Spleen (tissue), 13 donors: ENCODE measurements around the gene HAX1. TPM values are rescaled to one million over a fixed set of nuclear protein-coding genes. Genes with fewer than 3 reads are reported as not detected.
"Not testable (repeated sequence)": the region's sequence is repeated elsewhere in the genome, so short reads cannot be mapped to it uniquely, and the experiment has no call there.

ENCODE experiments used
- DNase-seq: peaks from one replicate; pipeline ENCODE4 v3.0.0-alpha.2; 2020
- H3K27ac ChIP-seq, 8 donors: fragments of 200-600 bp; sonication (generic) in 7 of 8; 1 replicate in 4 of 8; 2 replicates in 4 of 8; pipeline versions ENCODE4 v1.5.0 to v1.8.0; 2016 to 2021; ENCODE audit warnings: inconsistent platforms in 4 of 8, mild to moderate bottlenecking in 4 of 8, moderate library complexity in 1 of 8
- H3K27me3 ChIP-seq, 7 donors: fragments of 200-600 bp; sonication (generic) in 6 of 7; replicated peaks in 1 of 7; 1 replicate in 4 of 7; 2 replicates in 3 of 7; pipeline versions ENCODE4 v1.5.0 to v1.8.0; 2016 to 2021; ENCODE audit warnings: inconsistent platforms in 3 of 7, mild to moderate bottlenecking in 1 of 7
- H3K36me3 ChIP-seq, 6 donors: fragments of 200-600 bp; sonication (generic) in 5 of 6; 1 replicate in 4 of 6; 2 replicates in 2 of 6; pipeline versions ENCODE4 v1.5.0 to v1.8.0; 2016 to 2021; ENCODE audit warnings: inconsistent platforms in 2 of 6
- H3K4me1 ChIP-seq, 6 donors: fragments of 200-600 bp; sonication (generic) in 5 of 6; 1 replicate in 3 of 6; 2 replicates in 3 of 6; pipeline versions ENCODE4 v1.5.0 to v1.8.0; 2016 to 2021; ENCODE audit warnings: inconsistent platforms in 3 of 6
- H3K4me3 ChIP-seq, 8 donors: fragments of 200-600 bp; sonication (generic) in 7 of 8; 1 replicate in 4 of 8; 2 replicates in 4 of 8; pipeline versions ENCODE4 v1.5.0 to v1.8.0; 2016 to 2021; ENCODE audit warnings: inconsistent platforms in 4 of 8, mild to moderate bottlenecking in 4 of 8, moderate library complexity in 2 of 8
- H3K9me3 ChIP-seq, 8 donors: fragments of 200-600 bp; sonication (generic) in 7 of 8; 1 replicate in 4 of 8; 2 replicates in 4 of 8; pipeline versions ENCODE4 v1.5.0 to v1.8.0; 2016 to 2021; ENCODE audit warnings: inconsistent platforms in 4 of 8
- CTCF ChIP-seq, 11 experiments: fragments of 200-600 bp in 7 of 11; fragments of 450-650 bp in 4 of 11; sonication (generic) in 4 of 11; IDR thresholded peaks in 8 of 11; conservative IDR thresholded peaks in 3 of 11; 1 replicate in 7 of 11; 2 replicates in 4 of 11; pipeline versions ENCODE4 v1.4.0 to v1.8.0; 2016 to 2021; ENCODE audit warnings: antibody characterized with exemption in 11 of 11, inconsistent platforms in 4 of 11, mild to moderate bottlenecking in 1 of 11
- POLR2A ChIP-seq, 3 donors: fragments of 450-650 bp; IDR thresholded peaks; one replicate each; pipeline ENCODE4 v1.5.1; 2017; ENCODE audit warnings: antibody characterized with exemption in 3 of 3, mild to moderate bottlenecking in 1 of 3
- POLR2AphosphoS5 ChIP-seq, 3 donors: sonication (generic); formaldehyde crosslinking; IDR thresholded peaks; one replicate each; pipeline ENCODE4 v1.5.1; 2017; ENCODE audit warnings: antibody characterized with exemption in 3 of 3
- WGBS, 5 donors: extraction: QIAGEN DNeasy Blood & Tissue Kit in 3 of 5; methylation state at CpG; one replicate each; pipeline versions ENCODE4 v1.1.5 to v1.1.7; 2013 to 2018; 5-methylcytosine and 5-hydroxymethylcytosine counted together
- intact Hi-C: fragments of 100-400 bp; cut with DNase I; formaldehyde crosslinking; loops from one replicate; pipeline ENCODE4 v1.15.0; 2023; ENCODE audit warnings: low total_unique reads
- long read RNA-seq, 2 donors: transcript quantifications; one replicate each; lab custom pipeline, GENCODE V29; 2026
- polyA plus RNA-seq, 3 donors: library from polyadenylated mRNA; stranded (reverse); fragments of 200-250 nt; gene quantifications; one replicate each; pipeline ENCODE4 v1.2.1, GENCODE V29; 2013
- total RNA-seq, 7 donors: library from RNA; depleted of rRNA in 3 of 7; stranded (reverse); fragments of >200 nt in 3 of 7; fragmentation: NEBNext Ultra II Directional in 4 of 7; extraction: Animal tissue kit (Norgen Biotek cat#: 25700) in 4 of 7; gene quantifications; one replicate each; pipeline versions ENCODE4 v1.1.0 to v1.2.1, GENCODE V29; 2016 to 2021
- donor health status: healthy with polysubstance abuse.
- donor health status: DM: no; HTN: no; CAD: no; lungs with moderate emphysema.
- donor health status: DM: no; HTN: no; CAD: no.
- donor health status: Bipolar disorder and iron deficiency.
- donor health status: healthy.
- donor health status: DM: no; HTN: no; CAD: no.
- donor health status: DM: yes; HTN: yes; CAD: no.

The HAX1 gene
- 10 to 100 TPM; 59.5 to 81.3 (median 64.6) TPM for total RNA-seq
- 100 to 1,000 TPM in 1 of 3 donors, 10 to 100 TPM in 2; 87.1 to 109 (median 99.6) TPM for polyA plus RNA-seq
- long read RNA-seq, donor 1, transcript HAX1-201 (7 exons, 1,227 nt): major isoform, 20 of 28 reads
- long read RNA-seq, donor 1, partial matches to known transcripts: 5 of 28 reads
- long read RNA-seq, donor 1, other reads (novel, unspliced or antisense): 0 of 28 reads
- long read RNA-seq, donor 2, transcript HAX1-201 (7 exons, 1,227 nt): major isoform, 10 of 10 reads
- long read RNA-seq, donor 2, partial matches to known transcripts: 0 of 10 reads
- long read RNA-seq, donor 2, other reads (novel, unspliced or antisense): 0 of 10 reads

GRCh38 chr1:154272217-154272998 lies at the start of gene HAX1:
Gene HAX1, plus strand, starts transcription at chr1:154272629. Its CDS starts 95 bp downstream, at chr1:154272724.
- Histone ChIP-seq H3K27ac (peak within 1 kb of the TSS; percentile 71 to 96 (median 92)), H3K27me3 (no peaks in the 10 kb centered on the region), H3K9me3 (no peaks in the 10 kb centered on the region), H3K4me1 (peaks cover 9 to 36% (median 24%) of the 10 kb centered on the region in 6 donors), H3K36me3 (peaks cover 0 to 75% (median 50%) of the 10 kb centered on the region in 6 donors), H3K4me3 (peak within 1 kb of the TSS; percentile 58 to 89 (median 66))
- intact Hi-C loops: no loop called here
- peak; percentile 98 for DNase-seq
- 0 to 1% (median 0%) methylated on average over 45 to 47 of the region's 47 CpGs for WGBS, 5 donors
- peak in 2 of 3 donors; percentile 49 to 59 for TF ChIP-seq POLR2A (IDR thresholded peaks at IDR 0.05)
- peak; percentile 89 to 95 (median 95) for TF ChIP-seq POLR2AphosphoS5 (IDR thresholded peaks at IDR 0.05)
- TF ChIP-seq CTCF (IDR thresholded peaks at IDR 0.05 in 8 of 11, conservative IDR thresholded peaks at IDR 0.05 in 3 of 11): peak; percentile 73 to 94 (median 87)

- Histone ChIP-seq H3K36me3 (peaks cover 3 to 44% (median 33%) of the 10 kb centered on the region in 6 donors), H3K9me3 (no peaks in the 10 kb centered on the region), H3K4me1 (peaks cover 39 to 87% (median 71%) of the 10 kb centered on the region in 6 donors), H3K4me3 (peak overlapping the region in 1 of 8 donors; percentile 1), H3K27ac (peak overlapping the region in 1 of 8 donors; percentile 99), H3K27me3 (no peaks in the 10 kb centered on the region)
- no peak for DNase-seq
- intact Hi-C loops: no loop called here
- WGBS, 5 donors: 61 to 84% (median 77%) methylated on average over 1 of the region's 1 CpG
- no peak for TF ChIP-seq POLR2AphosphoS5 (IDR thresholded peaks at IDR 0.05)
Observed at GRCh38 chr1:154222918-154223317, 49.5 kb upstream of the HAX1 start.

- 64 to 77% (median 69%) methylated on average over 2 of the region's 2 CpGs for WGBS, 5 donors
- Histone ChIP-seq H3K9me3 (no peaks in the 10 kb centered on the region), H3K27me3 (no peaks in the 10 kb centered on the region), H3K27ac (peak overlapping the region in 1 of 8 donors; percentile 99), H3K4me1 (peaks cover 31 to 87% (median 65%) of the 10 kb centered on the region in 6 donors), H3K36me3 (peaks cover 3 to 44% (median 34%) of the 10 kb centered on the region in 6 donors), H3K4me3 (no peak overlapping the region)
- TF ChIP-seq CTCF (IDR thresholded peaks at IDR 0.05 in 8 of 11, conservative IDR thresholded peaks at IDR 0.05 in 3 of 11): no peak
- TF ChIP-seq POLR2AphosphoS5 (IDR thresholded peaks at IDR 0.05): no peak
- no peak for TF ChIP-seq POLR2A (IDR thresholded peaks at IDR 0.05)
- DNase-seq: no peak
- intact Hi-C loops: no loop called here
Observed at GRCh38 chr1:154223621-154224020, 48.8 kb upstream of the HAX1 start.

- Histone ChIP-seq H3K4me1 (peaks cover 25 to 82% (median 53%) of the 10 kb centered on the region in 6 donors), H3K27me3 (no peaks in the 10 kb centered on the region), H3K4me3 (no peak overlapping the region), H3K36me3 (peaks cover 6 to 56% (median 48%) of the 10 kb centered on the region in 6 donors), H3K27ac (no peak overlapping the region), H3K9me3 (no peaks in the 10 kb centered on the region)
- WGBS, 5 donors: 93 to 100% (median 96%) methylated on average over 2 of the region's 2 CpGs
- intact Hi-C loops: no loop called here
- no peak for DNase-seq
- TF ChIP-seq POLR2AphosphoS5 (IDR thresholded peaks at IDR 0.05): no peak
- TF ChIP-seq CTCF (IDR thresholded peaks at IDR 0.05 in 8 of 11, conservative IDR thresholded peaks at IDR 0.05 in 3 of 11): no peak
- TF ChIP-seq POLR2A (IDR thresholded peaks at IDR 0.05): no peak
Observed at GRCh38 chr1:154225370-154225769, 47.1 kb upstream of the HAX1 start.

DNA sequence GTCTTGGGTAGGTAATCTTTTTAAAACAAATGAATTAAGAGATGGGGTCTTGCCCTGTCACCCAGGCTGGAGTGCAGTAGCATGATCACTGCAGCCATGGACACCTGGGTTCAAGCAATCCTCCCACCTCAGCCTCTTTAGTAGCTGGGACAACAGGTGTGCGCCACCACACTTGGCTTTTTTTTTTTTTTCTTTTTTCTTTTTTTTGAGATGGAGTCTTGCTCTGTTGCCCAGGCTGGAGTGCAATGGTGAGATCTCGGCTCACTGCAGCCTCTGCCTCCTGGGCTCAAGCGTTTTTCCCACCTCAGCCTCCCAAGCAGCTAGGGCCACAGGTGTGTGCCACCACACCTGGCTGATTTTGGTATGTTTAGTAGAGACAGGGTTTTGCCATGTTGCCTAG lies 41.3 kb upstream of the HAX1 start:
- H3K9me3 ChIP-seq, intact Hi-C loops, H3K4me3 ChIP-seq, DNase-seq, H3K27ac ChIP-seq, H3K27me3 ChIP-seq: not testable (repeated sequence)
- Histone ChIP-seq H3K36me3 (peaks cover 7 to 100% (median 93%) of the 10 kb centered on the region in 6 donors), H3K4me1 (peaks cover 0 to 34% (median 7%) of the 10 kb centered on the region in 6 donors)
- 97 to 99% (median 98%) methylated on average over 3 of the region's 3 CpGs for WGBS, 5 donors

DNA sequence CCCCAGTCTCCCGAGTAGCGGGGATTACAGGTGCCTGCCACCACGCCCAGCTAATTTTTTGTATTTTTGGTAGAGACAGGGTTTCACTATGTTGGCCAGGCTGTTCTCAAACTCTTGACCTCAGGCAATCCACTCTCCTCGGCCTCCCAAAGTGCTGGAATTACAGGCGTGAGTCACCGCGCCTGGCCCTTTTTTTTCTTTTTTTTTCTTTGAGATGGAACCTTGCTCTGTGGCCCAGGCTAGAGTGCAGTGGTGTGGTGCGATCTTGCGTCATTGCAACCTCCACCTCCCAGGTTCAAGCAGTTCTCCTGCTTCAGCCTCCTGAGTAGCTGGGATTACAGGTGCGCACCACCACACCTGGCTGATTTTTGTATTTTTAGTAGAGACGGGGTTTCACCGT lies 39.3 kb upstream of the HAX1 start:
- H3K4me1 ChIP-seq: peaks cover 0 to 14% (median 0%) of the 10 kb centered on the region in 6 donors
- DNase-seq, H3K27ac ChIP-seq, H3K4me3 ChIP-seq, H3K9me3 ChIP-seq, intact Hi-C loops, H3K27me3 ChIP-seq: not testable (repeated sequence)
- 94 to 97% (median 95%) methylated on average over 12 of the region's 12 CpGs for WGBS, 5 donors
- peaks cover 6 to 100% (median 96%) of the 10 kb centered on the region in 6 donors for H3K36me3 ChIP-seq
